NOMO-1 treated with DMSO at 0.1 percent for 48 hours (cell line): ENCODE measurements around the gene ZCCHC7.
A peak's percentile ranks its signal among the peaks of the same experiment; 100 is the strongest.
"Not testable (repeated sequence)": the region's sequence is repeated elsewhere in the genome, so short reads cannot be mapped to it uniquely, and the experiment has no call there.

Experiments
- DNase-seq: peaks from one replicate; lab custom pipeline; 2025; ENCODE audit not compliant: unreplicated experiment; lab: John Stamatoyannopoulos, UW

Gene ZCCHC7

DNA sequence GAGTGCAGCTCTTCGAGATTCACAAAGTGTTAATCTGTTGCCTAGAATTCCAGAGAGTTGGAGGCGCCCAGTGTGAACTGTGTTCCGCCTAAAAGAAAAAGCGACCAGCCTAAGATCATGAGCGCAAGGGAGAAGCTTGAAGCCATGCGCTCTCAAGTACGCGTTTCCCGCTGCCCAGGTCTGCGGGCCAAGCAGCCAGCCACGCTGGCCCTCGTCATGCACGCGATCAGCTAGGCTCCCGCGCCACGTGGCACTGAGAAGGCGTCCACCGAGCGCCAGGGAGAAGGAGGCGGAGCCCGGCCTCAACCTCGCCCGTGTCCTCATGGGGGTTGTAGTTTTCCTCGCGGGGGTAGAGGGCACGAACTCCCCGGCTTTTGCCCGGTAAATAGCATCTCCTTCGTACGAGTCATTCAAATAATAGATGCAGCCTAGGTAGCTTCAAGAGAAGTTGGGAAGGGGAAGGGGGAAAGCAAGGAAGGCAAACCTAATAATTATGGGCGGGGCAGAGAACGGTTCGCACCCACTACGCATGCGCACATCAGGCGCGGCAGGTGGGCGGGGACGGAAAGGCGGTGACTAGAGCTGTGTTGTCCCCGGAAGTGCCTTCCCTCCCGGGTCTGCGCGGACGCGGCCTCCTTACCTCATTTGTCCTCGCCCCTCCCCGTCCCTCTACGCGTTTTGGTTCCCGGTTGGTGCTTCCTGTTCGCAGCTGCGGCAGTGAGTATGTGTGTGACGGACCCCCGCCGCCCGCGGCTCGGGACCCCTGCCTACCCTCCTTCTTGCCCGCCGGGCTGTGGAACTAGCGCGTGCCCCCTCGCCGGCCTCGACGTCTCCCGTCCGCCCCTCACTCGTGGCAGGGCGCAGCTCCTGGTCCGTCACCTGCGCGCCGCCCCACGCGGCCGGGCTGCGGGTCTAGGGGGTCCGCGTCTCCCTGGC lies at the start of gene ZCCHC7:
Gene ZCCHC7 (plus strand): TSS at position 668 of the 936 bp plus-strand sequence.
- DNase-seq, result peak; percentile 76

DNA sequence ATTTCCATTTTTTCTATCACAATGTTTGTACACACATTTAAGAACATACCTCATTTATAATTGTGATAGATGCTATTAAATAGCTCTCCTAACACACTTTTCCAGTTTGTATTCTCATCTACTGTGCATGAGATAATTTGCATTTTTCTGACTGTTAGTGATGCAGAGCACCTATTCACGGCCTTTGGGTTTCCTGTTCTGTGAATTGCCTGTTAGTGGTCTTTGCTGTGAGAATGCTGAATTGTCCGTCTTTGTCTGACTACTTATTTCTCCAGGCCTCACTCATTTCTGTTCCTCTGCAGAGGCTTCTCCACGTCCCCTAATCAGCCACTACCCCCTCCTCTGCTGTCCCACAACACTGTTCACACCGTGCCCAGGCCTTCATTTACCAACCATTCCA lies 45.6 kb upstream of the ZCCHC7 start:
- DNase-seq, result not testable (repeated sequence)

DNA sequence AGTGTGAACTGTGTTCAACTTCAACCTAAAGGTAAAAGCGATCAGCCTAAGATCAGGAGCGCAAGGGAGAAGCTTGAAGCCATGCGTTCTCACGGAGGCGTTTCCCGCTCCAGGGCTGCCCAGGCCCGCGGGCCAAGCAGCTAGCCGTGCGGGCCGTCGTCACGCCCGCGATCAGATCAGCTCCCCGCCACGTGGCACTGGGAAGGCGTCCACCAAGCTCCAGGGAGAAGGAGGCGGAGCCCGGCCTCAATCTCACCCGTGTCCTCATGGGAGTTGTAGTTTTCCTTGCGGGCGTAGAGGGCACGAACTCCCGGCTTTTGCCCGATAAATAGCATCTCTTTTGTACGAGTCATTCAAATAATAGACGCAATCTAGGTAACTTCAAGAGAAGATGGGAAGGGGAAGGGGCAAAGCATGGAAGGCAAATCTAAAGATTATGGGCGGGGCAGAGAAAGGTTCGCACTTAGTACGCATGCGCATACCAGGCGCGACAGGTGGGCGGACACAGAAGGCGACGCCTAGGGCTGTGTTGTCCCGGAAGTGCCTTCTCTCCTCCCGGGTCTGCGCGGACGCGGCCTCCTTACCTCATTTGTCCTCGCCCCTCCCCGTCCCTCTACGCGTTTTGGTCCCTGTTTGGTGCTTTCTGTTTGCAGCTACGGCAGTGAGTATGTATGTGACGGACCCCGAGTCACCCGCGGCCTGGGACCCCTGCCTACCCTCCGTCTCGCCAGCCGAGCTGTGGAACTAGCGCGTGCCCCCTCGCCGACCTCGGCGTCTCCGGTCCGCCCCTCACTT lies 40.8 kb upstream of the ZCCHC7 start:
- peak; percentile 79 for DNase-seq

DNA sequence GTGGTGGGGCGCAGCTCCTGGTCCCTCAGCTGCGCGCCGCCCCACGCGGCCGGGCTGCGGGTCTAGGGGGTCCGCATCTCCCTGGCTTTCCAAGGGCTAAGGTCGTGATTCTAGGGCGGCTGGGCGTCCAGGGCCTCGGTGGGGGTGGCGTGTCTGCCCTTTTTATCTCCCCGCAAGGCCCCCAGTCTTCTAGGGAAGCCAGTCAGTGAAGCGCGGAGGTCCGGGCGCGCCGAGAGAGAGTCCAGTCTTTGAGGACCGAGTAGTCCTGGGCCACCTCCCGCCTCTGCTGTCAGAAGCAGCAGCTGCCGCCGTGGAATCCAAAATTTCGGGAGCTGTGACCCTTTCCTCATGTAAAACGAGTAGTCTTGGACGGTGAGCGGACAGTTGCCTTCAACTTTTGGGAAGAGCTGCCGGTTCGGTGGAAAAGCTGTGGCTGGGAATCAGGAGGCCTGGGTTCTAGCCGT lies 40.2 kb upstream of the ZCCHC7 start:
- DNase-seq, result not testable (repeated sequence)

DNA sequence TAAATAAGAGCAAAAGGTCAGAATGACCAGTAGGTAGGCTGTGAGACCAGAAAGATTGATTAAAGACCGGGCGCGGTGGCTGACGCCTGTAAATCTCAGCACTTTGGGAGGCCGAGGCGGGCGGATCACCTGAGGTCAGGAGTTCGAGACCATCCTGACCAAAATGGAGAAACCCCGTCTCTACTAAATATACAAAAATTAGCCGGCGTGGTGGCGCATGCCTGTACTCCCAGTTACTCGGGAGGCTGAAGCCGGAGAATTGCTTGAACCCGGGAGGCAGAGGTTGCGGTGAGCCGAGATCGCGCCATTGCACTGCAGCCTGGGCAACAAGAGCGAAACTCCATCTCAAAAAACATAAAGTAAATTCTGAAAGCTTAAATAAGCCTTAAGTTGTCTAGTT lies 38.9 kb upstream of the ZCCHC7 start:
- DNase-seq, result not testable (repeated sequence)

DNA sequence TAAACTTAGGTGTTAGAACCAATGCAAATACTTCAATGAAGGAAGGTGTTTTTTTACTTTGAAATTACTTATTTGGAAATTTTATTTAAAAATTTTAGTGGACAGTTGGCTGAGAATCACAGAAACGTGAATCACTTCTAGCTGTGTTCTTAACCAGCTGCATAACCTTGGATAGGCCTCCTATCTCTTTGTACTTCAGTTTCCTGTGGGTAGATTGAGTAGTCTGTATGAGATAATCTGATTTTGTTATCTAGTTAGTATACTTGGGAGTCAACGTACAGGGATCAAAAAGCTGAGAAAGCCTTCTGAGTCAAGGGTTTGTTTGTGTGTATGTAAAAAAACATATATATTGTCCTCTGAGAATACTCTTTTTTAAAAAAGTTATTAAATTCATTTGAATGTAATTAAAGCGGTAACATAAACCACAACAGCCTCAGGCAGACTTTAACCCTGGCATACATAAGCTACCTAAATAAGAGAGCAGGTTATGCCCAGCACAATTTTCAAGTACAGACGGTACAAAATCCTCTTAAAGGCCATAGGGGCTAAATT lies 38.1 kb upstream of the ZCCHC7 start:
- no peak for DNase-seq

DNA sequence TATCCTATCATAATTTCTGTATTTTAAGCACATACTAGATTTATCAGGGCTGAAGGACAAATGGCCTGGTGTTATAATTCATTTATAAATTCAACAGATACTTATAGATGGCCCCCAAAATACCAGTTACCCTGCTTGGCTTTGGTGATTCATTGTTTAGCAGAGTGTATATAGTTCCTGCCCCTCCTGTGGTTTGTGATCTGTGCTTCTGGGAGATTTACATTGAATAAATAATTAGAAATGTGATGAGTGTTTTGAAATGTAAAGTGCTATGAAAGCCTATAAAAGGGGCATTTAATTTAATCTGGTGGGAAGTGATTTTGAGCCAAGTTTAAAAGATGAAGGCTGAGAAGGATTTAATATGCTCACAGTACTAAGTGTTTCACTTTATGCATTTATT lies 36.7 kb upstream of the ZCCHC7 start:
- no peak for DNase-seq

DNA sequence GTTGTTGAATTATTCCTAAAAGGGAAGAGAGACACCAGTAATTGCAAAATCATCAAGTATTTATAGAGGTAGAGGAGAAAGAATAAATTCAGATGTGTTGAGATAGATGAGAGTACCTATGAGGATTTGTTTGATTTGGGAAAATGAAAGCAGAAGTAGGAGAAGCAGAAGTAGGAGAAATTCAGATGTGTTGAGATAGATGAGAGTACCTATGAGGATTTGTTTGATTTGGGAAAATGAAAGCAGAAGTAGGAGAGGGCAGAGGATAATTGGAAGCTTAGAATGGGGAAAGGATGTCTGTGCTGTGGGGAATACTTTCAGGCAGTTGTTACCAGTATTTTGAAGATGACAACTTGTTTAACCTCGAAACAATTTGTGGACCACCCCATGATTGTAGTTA lies 35.1 kb upstream of the ZCCHC7 start:
- no peak for DNase-seq

DNA sequence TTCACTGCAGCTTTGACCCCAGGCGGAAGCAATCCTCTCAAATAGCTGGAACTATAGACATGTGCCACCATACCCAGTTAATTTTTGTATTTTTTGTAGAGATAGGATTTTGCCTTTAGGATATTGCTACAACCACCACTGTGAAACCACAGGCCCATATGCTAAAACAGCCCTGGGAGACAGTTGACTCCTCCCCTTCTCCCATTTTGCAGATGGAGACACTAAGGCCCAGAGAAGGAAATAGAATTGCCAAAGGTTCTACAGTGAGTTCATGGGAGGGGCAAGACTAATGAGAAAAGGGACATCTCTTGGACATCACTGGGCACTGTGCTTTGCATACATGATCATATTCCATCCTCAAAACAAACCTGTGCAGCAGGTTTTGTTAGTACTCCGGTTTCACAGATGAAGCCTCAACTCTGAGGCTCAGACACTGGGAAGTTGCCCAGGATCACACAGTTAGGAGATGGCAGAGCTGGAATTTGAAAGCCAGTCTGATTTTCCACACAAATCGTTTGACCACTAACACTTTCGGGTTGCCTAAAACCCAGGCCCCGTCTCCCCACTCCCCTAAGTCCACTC lies 27.6 kb upstream of the ZCCHC7 start:
- DNase-seq, result not testable (repeated sequence)

DNA sequence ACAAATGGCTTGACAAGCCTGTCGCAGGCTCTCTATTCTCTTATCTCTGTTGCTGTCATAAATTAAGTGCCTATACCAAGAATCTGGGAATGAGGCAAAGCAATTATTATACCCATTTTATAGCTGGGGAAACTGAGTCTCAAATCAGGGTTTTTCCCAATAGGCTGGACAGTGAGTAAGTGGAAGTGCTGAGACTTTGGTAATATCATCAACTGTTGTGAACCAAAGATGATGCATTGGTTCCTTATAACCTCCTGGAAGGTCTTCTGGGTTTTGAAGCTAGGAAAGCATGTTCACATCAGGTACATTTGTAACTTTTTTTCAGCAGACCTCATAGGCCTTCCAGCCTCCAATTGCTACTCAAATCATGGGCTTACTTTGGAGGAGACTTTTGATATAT lies 25.6 kb upstream of the ZCCHC7 start:
- DNase-seq, result no peak

DNA sequence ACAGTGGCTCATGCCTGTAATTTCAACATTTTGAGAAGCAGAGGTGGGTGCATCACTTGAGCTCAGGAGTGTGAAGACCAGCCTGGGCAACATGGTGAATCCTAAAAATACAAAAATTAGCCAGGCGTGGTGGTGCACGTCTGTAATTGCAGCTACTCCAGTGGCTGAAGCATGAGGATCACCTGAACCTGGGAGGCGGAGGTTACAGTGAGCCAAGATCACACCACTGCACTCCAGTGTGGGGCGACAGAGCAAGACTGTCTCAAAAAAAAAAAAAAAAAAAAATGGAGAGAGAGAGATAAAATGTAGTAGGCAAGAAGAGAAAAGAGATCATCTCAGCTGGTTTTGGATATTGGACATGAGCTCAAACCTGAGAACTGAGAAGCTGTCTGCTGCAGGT lies 23.7 kb upstream of the ZCCHC7 start:
- DNase-seq, result no peak

DNA sequence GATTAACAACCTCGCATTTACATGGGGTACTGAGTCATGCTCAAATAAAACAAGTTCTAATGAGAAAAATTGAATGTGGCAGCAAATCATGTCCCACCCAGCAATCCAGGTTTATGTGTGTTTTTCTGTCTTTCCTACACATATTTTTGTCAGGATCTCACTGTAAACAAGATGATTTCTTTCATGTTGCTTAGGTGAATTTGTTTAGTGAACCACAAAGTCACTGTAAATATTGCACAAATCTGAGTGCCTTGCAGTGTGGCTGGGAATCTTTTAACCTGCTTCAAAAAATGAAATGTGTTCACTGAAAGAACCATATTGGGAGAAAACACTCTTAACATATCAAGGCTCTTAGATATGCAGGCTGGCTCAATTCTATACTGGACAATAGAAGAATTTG lies 23.1 kb upstream of the ZCCHC7 start:
- no peak for DNase-seq

DNA sequence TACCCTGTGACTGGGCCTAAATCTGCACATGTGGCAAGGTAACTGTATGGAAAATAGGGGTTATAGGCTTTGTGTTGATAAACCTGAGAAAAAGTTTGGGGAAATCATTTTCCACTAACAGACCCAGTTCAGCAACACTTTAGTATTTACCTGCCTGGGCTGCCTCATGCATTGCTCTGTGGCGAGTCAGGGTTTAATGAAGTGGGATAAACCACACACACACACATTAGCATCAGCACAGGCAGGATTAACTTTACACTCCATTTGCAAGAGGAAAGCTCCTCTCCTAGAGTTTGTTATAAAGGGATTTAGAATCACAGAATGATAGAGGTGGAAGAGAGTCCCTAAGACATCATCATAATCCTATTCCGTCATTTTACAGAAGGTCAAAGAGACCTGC lies 20.0 kb upstream of the ZCCHC7 start:
- DNase-seq, result no peak

DNA sequence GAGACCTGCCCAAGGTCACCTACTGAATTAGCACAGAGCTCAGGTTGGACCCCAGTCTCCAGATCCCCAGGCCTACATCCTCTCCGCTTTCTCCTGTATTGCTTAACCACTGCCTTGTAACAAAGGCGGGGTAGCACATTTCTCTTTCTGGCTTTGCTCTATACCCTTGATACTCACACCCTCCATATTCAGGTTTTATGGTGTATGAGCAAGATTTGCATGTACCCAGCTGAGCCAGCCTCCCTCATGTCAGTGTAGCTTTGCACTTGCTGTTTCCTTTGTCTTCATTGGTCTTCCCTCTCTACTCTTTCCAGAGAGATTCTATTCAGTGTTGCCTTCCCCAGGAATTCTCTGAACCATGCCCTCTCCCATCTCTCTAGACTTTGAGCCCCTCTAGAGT lies 19.6 kb upstream of the ZCCHC7 start:
- no peak for DNase-seq

DNA sequence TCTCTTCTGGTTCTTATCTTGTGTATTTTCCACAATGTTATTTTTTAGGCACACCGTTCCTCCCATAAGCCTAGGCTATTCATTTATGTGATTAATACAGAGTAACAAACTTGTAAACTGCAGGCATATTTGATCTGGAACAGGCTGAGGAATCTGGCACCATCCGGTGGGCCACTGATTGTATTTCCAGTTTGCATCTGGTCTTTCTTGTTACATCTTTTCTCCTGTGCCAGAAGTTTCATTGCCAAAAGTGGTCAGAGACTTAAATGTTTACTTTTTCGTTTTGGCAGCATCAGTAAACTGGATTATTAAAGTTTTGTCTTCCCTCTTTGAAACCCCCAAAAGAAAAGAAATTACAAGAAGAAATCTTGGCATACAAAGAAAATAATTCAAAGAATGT lies 17.9 kb upstream of the ZCCHC7 start:
- no peak for DNase-seq

DNA sequence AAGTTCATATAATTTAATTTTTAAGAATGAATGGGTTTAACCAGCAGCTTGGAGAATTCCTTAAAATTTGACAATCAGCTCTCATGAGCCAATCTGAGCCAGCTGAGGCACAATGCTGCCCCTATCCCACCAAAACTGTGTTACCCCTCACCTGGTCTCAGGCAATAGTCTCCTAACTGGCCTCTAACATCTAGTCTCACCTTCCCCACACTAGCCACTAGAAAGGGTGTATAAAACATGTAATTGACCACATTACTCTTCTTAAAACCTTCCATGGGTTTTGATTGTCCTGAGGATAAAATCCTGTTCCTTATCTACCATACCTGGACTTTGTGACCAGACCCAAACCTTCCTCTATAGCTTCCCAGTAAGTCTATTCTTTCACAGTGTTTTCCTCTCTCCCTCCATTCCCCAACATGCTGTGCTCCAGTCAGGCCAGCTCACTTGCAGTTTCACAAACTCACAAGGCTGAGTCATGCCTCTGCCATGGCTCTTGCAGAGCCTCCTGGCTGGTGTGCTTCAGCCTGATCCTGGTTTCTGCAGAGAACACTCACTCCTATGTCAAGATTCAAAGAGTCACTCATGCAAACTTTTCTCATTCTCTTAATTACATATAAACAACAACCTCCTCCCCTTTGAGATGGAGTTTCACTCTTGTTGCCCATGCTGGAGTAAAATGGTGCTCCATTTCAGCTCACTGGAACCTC lies 16.0 kb upstream of the ZCCHC7 start:
- DNase-seq, result no peak

DNA sequence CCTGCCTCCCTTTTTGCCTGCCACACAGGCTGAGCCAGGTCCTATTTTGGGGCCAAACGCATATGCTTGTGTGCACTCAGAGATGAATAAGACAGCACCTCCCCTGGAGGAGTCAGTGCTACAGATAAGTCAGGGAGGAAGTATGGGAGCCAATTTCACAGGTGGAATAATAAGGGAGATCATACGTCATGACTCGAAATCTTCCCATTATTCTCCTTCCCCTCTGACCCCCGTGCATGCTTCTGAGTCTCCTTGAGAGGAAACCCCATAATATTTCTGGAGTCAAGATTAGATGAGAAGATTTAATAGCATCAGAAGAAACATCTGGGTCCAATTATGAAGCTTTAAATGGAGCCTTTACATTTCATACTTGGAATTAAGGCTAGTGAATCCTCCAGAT lies 15.1 kb upstream of the ZCCHC7 start:
- no peak for DNase-seq

DNA sequence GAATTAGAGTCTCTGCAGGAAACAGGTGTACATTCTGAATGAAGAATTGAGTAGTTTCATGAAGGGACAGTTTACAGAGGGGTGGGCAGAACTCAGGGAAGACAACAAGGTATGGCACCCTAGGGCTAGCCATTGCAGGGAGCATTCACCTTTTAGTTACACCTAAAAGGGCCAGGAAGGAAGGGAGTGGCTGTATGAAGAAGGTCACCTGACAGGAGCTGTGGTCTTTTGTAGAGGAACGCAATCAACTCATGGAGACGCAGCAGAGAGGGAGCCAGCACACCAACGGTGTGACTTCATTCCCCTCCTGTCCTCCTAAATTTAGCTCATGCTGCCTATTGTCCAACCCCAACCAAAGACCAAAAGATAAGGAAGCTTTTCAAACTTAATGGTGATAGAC lies 12.7 kb upstream of the ZCCHC7 start:
- no peak for DNase-seq

DNA sequence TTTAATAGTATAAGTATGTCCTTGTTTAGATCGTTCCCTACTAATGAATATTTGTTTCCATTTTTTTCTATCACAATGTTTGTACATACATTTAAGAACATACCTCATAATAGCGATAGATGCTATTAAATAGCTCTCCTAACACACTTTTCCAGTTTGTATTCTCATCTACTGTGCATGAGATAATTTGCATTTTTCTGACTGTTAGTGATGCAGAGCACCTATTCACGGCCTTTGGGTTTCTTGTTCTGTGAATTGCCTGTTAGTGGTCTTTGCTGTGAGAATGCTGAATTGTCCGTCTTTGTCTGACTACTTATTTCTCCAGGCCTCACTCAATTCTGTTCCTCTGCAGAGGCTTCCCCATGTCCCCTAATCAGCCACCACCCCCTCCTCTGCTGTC lies 5.9 kb upstream of the ZCCHC7 start:
- DNase-seq, result not testable (repeated sequence)

DNA sequence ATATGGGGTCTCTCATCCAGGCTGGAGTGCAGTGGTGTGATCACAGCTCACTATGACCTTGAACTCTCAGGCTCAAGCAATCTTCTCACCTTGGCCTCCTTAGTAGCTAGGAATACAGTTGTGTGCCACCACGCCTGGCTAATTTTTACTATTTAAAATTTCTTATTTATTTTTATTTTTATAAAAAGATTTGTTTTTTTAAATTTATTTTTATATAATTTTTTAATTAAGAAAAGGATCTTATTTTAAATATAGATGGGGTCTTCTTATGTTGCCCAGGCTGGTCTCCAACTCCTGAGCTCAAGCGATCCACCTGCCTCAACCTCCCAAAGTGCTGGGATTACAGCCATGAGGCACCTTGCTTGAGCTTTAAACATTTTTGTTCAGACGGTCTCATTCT lies 2.4 kb upstream of the ZCCHC7 start:
- DNase-seq, result no peak

DNA sequence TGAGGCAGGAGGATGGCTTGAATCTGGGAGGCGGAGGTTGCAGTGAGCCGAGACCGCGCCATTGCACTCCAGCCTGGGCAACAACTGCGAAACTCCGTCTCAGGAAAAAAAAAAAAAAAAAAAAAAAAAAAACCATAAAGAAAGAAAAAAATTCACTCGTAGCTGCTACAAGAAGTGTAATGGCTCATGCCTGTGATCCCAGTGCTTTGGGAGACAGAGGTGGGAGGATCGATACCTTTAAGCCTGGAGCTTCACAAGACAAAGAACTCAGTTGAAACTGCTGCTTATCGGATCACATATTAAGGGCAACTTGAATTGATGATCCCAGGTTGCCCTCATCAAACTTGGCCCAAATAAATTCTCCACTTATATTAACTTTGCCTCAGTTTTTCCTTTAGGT lies 1.0 kb upstream of the ZCCHC7 start:
- DNase-seq, result no peak
